ENCODE data around the gene ATP6V1F.

Gene ATP6V1F

GRCh38 chr7:128889121-128889520, 26.5 kb downstream of the ATP6V1F start:
- H3K4me1 ChIP-seq (ENCODE audit: control extremely low read depth in 1 of 4, control insufficient read depth in 4 of 4, insufficient read depth in 4 of 4, low read length in 3 of 4), result peaks cover 0 to 12% (median 10%) of the 10 kb centered on the region in 4 experiments
- peaks cover 0 to 36% (median 10%) of the 10 kb centered on the region in 5 experiments for H3K27me3 ChIP-seq (replicated peaks in 2 of 5; ENCODE audit: control insufficient read depth in 4 of 5, insufficient read depth in 5 of 5, low read length in 4 of 5)
- no peak overlapping the region for H3K4me3 ChIP-seq (ENCODE audit: control insufficient read depth in 1 of 7, extremely low read depth in 1 of 7, insufficient read depth in 4 of 7, low read depth in 2 of 7, low read length in 6 of 7)
- CTCF ChIA-PET, result no interaction called here
- no peaks in the 10 kb centered on the region for H3K36me3 ChIP-seq (ENCODE audit: control insufficient read depth in 4 of 4, insufficient read depth in 4 of 4, low read length in 3 of 4)
- DNase-seq, result no peak
- H3K27ac ChIP-seq (ENCODE audit: insufficient read depth in 1 of 2, low read depth in 1 of 2, low read length in 2 of 2, poor library complexity in 1 of 2, severe bottlenecking in 2 of 2), result no peak overlapping the region
- POLR2A ChIA-PET, result no interaction called here
- no peaks in the 10 kb centered on the region for H3K9me3 ChIP-seq (ENCODE audit: control extremely low read depth in 1 of 5, control insufficient read depth in 4 of 5, insufficient read depth in 2 of 5, low read depth in 1 of 5, low read length in 4 of 5)
- WGBS (ENCODE audit: insufficient coverage), result 83% methylated on average over 7 of the region's 8 CpGs

- peak overlapping the region in 4 of 7 experiments; percentile 9 to 64 (median 31) for H3K4me3 ChIP-seq (ENCODE audit: control insufficient read depth in 1 of 7, extremely low read depth in 1 of 7, insufficient read depth in 4 of 7, low read depth in 2 of 7, low read length in 6 of 7)
- ChIA-PET CTCF (interaction anchor here (0.7 kb wide), 1 partner anchor 65 kb away, joined by 3 read pairs; no protein-coding TSS in a partner anchor), POLR2A (no interaction called here)
- no peaks in the 10 kb centered on the region for H3K9me3 ChIP-seq (ENCODE audit: control extremely low read depth in 1 of 5, control insufficient read depth in 4 of 5, insufficient read depth in 2 of 5, low read depth in 1 of 5, low read length in 4 of 5)
- no peaks in the 10 kb centered on the region for H3K36me3 ChIP-seq (ENCODE audit: control insufficient read depth in 4 of 4, insufficient read depth in 4 of 4, low read length in 3 of 4)
- H3K27ac ChIP-seq (ENCODE audit: insufficient read depth in 1 of 2, low read depth in 1 of 2, low read length in 2 of 2, poor library complexity in 1 of 2, severe bottlenecking in 2 of 2), result no peak overlapping the region
- peak in 1 of 3 donors; percentile 30 for DNase-seq
- peaks cover 0 to 12% (median 10%) of the 10 kb centered on the region in 4 experiments for H3K4me1 ChIP-seq (ENCODE audit: control extremely low read depth in 1 of 4, control insufficient read depth in 4 of 4, insufficient read depth in 4 of 4, low read length in 3 of 4)
- H3K27me3 ChIP-seq (replicated peaks in 2 of 5; ENCODE audit: control insufficient read depth in 4 of 5, insufficient read depth in 5 of 5, low read length in 4 of 5), result peaks cover 0 to 36% (median 10%) of the 10 kb centered on the region in 5 experiments
- WGBS (ENCODE audit: insufficient coverage), result 9% methylated on average over 48 of the region's 67 CpGs
Measured at GRCh38 chr7:128890306-128891109, 27.9 kb downstream of the ATP6V1F start.

GRCh38 chr7:128891110-128891941, 28.7 kb downstream of the ATP6V1F start:
- no peaks in the 10 kb centered on the region for H3K9me3 ChIP-seq (ENCODE audit: control extremely low read depth in 1 of 5, control insufficient read depth in 4 of 5, insufficient read depth in 2 of 5, low read depth in 1 of 5, low read length in 4 of 5)
- H3K4me3 ChIP-seq (ENCODE audit: control insufficient read depth in 1 of 7, extremely low read depth in 1 of 7, insufficient read depth in 4 of 7, low read depth in 2 of 7, low read length in 6 of 7), result peak overlapping the region in 5 of 7 experiments; percentile 9 to 64 (median 19)
- peaks cover 0 to 36% (median 10%) of the 10 kb centered on the region in 5 experiments for H3K27me3 ChIP-seq (replicated peaks in 2 of 5; ENCODE audit: control insufficient read depth in 4 of 5, insufficient read depth in 5 of 5, low read length in 4 of 5)
- peaks cover 0 to 12% (median 10%) of the 10 kb centered on the region in 4 experiments for H3K4me1 ChIP-seq (ENCODE audit: control extremely low read depth in 1 of 4, control insufficient read depth in 4 of 4, insufficient read depth in 4 of 4, low read length in 3 of 4)
- no peak overlapping the region for H3K27ac ChIP-seq (ENCODE audit: insufficient read depth in 1 of 2, low read depth in 1 of 2, low read length in 2 of 2, poor library complexity in 1 of 2, severe bottlenecking in 2 of 2)
- POLR2A ChIA-PET, result no interaction called here
- CTCF ChIA-PET, result no interaction called here
- WGBS (ENCODE audit: insufficient coverage), result 54% methylated on average over 25 of the region's 41 CpGs
- no peaks in the 10 kb centered on the region for H3K36me3 ChIP-seq (ENCODE audit: control insufficient read depth in 4 of 4, insufficient read depth in 4 of 4, low read length in 3 of 4)
- peak in 2 of 3 donors; percentile 44 to 45 for DNase-seq

- H3K36me3 ChIP-seq (ENCODE audit: control insufficient read depth in 4 of 4, insufficient read depth in 4 of 4, low read length in 3 of 4), result no peaks in the 10 kb centered on the region
- no peak overlapping the region for H3K4me3 ChIP-seq (ENCODE audit: control insufficient read depth in 1 of 7, extremely low read depth in 1 of 7, insufficient read depth in 4 of 7, low read depth in 2 of 7, low read length in 6 of 7)
- no peak for DNase-seq
- H3K9me3 ChIP-seq (ENCODE audit: control extremely low read depth in 1 of 5, control insufficient read depth in 4 of 5, insufficient read depth in 2 of 5, low read depth in 1 of 5, low read length in 4 of 5), result no peaks in the 10 kb centered on the region
- ChIA-PET POLR2A (no interaction called here), CTCF (no interaction called here)
- WGBS (ENCODE audit: insufficient coverage), result 93% methylated on average over 7 of the region's 11 CpGs
- peaks cover 0 to 36% (median 10%) of the 10 kb centered on the region in 5 experiments for H3K27me3 ChIP-seq (replicated peaks in 2 of 5; ENCODE audit: control insufficient read depth in 4 of 5, insufficient read depth in 5 of 5, low read length in 4 of 5)
- peaks cover 0 to 9% (median 7%) of the 10 kb centered on the region in 4 experiments for H3K4me1 ChIP-seq (ENCODE audit: control extremely low read depth in 1 of 4, control insufficient read depth in 4 of 4, insufficient read depth in 4 of 4, low read length in 3 of 4)
- no peak overlapping the region for H3K27ac ChIP-seq (ENCODE audit: insufficient read depth in 1 of 2, low read depth in 1 of 2, low read length in 2 of 2, poor library complexity in 1 of 2, severe bottlenecking in 2 of 2)
Measured at GRCh38 chr7:128891942-128892269, 29.2 kb downstream of the ATP6V1F start.

- ChIA-PET CTCF (no interaction called here), POLR2A (no interaction called here)
- no peak overlapping the region for H3K4me3 ChIP-seq (ENCODE audit: control insufficient read depth in 1 of 7, extremely low read depth in 1 of 7, insufficient read depth in 4 of 7, low read depth in 2 of 7, low read length in 6 of 7)
- peaks cover 0 to 36% (median 10%) of the 10 kb centered on the region in 5 experiments for H3K27me3 ChIP-seq (replicated peaks in 2 of 5; ENCODE audit: control insufficient read depth in 4 of 5, insufficient read depth in 5 of 5, low read length in 4 of 5)
- WGBS (ENCODE audit: insufficient coverage), result 97% methylated on average over 9 of the region's 13 CpGs
- peaks cover 0 to 7% (median 5%) of the 10 kb centered on the region in 4 experiments for H3K4me1 ChIP-seq (ENCODE audit: control extremely low read depth in 1 of 4, control insufficient read depth in 4 of 4, insufficient read depth in 4 of 4, low read length in 3 of 4)
- H3K9me3 ChIP-seq (ENCODE audit: control extremely low read depth in 1 of 5, control insufficient read depth in 4 of 5, insufficient read depth in 2 of 5, low read depth in 1 of 5, low read length in 4 of 5), result no peaks in the 10 kb centered on the region
- H3K27ac ChIP-seq (ENCODE audit: insufficient read depth in 1 of 2, low read depth in 1 of 2, low read length in 2 of 2, poor library complexity in 1 of 2, severe bottlenecking in 2 of 2), result no peak overlapping the region
- no peaks in the 10 kb centered on the region for H3K36me3 ChIP-seq (ENCODE audit: control insufficient read depth in 4 of 4, insufficient read depth in 4 of 4, low read length in 3 of 4)
- DNase-seq, result no peak
Measured at GRCh38 chr7:128892521-128893250, 30.0 kb downstream of the ATP6V1F start.

- Histone ChIP-seq H3K9me3 (ENCODE audit: control extremely low read depth in 1 of 5, control insufficient read depth in 4 of 5, insufficient read depth in 2 of 5, low read depth in 1 of 5, low read length in 4 of 5) (peaks cover 0 to 2% (median 0%) of the 10 kb centered on the region in 5 experiments), H3K27me3 (replicated peaks in 2 of 5; ENCODE audit: control insufficient read depth in 4 of 5, insufficient read depth in 5 of 5, low read length in 4 of 5) (peaks cover 0 to 31% (median 8%) of the 10 kb centered on the region in 5 experiments), H3K36me3 (ENCODE audit: control insufficient read depth in 4 of 4, insufficient read depth in 4 of 4, low read length in 3 of 4) (no peaks in the 10 kb centered on the region), H3K4me1 (ENCODE audit: control extremely low read depth in 1 of 4, control insufficient read depth in 4 of 4, insufficient read depth in 4 of 4, low read length in 3 of 4) (peaks cover 0 to 7% (median 5%) of the 10 kb centered on the region in 4 experiments), H3K27ac (ENCODE audit: insufficient read depth in 1 of 2, low read depth in 1 of 2, low read length in 2 of 2, poor library complexity in 1 of 2, severe bottlenecking in 2 of 2) (no peak overlapping the region), H3K4me3 (ENCODE audit: control insufficient read depth in 1 of 7, extremely low read depth in 1 of 7, insufficient read depth in 4 of 7, low read depth in 2 of 7, low read length in 6 of 7) (no peak overlapping the region)
- ChIA-PET CTCF (no interaction called here), POLR2A (no interaction called here)
- no peak for DNase-seq
- WGBS (ENCODE audit: insufficient coverage), result 96% methylated on average over 17 of the region's 23 CpGs
Measured at GRCh38 chr7:128893251-128894100, 30.8 kb downstream of the ATP6V1F start.

All from common myeloid progenitor, CD34-positive (primary cell).